ENCODE measurements around the gene LUC7L2.
"Not testable (repeated sequence)": the region's sequence is repeated elsewhere in the genome, so short reads cannot be mapped to it uniquely, and the experiment has no call there.

LUC7L2 gene

DNA sequence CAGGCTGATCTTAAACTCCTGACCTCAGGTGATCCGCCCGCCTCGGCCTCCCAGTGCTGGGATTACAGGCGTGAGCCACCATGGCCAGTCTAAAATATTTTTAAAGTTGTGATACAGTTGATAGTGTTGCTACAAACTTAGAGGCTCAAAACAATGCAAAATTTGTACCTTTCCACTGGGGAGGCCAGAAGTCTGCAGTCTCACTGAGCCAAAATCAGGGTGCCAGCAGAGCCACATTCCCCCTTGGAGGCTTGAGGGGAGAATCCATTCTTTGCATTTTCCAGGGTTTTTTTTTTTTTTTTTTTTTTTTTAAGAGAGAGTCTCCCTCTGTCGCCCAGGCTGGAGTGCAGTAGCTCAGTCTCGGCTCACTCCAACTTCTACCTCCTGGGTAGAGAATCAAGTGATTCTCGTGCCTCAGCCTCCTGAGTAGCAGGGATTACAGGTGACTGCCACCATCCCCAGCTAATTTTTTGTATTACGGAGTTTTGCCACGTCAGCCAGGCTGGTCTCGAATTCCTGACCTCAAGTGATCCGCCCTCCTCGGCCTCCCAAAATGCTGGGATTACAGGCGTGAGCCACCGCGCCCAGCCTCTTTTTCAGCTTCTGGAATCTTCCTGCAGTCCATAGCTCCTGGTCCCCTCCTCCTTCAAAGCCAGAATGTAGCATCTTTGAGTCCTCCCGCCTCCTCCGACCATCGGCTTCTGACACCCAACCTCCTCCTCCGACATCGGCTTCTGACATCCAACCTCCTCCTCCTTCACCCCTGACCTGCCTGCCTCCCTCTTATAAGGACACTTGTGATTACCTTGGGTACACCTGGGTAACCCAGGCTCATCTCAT is 86.6 kb downstream of the LUC7L2 start:
- DNase-seq (ENCODE audit: low read depth in 3 of 3): no peak

DNA sequence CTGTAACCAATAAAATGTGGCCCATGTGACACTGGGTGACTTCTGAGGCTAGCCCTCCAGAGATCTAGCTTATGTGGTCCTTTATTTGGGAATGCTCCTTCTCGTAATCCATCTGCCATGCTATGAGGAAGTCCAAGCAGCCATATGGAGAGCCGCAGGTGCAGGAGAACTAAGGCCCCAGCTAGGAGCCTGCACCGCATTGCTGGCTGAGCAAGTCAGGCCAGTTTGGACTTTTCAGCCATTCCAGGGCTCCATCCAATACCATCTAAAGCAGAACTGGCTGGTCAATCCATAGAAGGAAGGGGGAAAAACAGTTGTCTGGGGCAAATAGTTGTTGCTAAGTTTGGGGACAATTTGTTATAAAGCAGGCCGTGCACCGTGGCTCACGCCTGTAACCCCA is 91.2 kb downstream of the LUC7L2 start:
- DNase-seq (ENCODE audit: low read depth in 3 of 3): no peak

DNA sequence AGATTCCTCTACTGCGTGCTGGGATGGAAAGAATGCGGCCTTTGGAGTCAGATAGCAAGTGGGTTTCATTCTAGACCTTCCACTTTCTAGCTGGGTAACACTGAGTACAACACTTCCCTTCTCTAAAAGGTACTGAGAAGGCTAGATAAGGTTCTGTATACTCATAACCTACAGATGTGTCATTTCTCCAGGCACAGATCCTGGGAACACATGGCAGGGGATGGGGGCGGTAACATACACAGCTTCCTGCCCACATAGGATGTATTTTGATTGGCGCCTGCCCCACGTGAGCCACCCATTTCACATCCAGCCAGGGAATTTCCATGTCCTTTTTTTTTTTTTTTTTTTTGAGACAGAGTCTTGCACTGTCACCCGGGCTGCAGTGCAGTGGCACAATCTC is 91.9 kb downstream of the LUC7L2 start:
- DNase-seq (ENCODE audit: low read depth in 3 of 3): no peak

DNA sequence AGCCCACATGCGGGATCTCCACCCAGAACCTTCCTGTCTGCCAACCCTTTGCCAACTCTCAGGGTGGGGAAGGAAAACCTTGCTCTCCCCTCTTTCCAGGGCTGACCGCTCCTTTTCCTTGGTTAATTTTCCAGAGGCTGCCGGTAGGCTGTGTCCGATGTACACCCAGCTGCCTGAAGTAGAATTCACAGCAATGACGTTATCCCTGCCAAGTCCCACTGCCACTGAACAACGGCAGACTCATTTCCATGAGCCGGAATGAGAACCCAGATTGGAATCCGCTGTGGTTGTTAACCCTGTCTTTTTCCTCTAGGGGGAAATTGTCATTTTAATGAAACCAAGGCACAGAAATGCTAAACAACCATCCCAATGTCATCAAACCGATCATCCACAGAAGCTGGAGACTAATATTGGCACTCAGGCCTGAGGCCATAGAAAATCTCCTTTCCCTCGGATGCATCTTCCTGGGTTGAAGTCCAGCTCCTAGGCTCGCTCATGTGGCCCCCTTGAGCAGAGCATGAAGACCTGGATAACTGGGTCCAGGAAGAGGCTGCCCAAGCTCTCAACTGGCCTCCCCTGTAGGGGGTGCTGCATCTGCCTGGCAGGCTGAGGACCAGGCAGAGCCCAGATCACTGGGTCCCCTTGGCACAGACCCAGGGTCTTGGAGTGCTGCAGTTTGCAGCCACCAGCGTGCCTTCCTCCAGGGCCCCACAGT is 93.4 kb downstream of the LUC7L2 start:
- DNase-seq (ENCODE audit: low read depth in 3 of 3): no peak

DNA sequence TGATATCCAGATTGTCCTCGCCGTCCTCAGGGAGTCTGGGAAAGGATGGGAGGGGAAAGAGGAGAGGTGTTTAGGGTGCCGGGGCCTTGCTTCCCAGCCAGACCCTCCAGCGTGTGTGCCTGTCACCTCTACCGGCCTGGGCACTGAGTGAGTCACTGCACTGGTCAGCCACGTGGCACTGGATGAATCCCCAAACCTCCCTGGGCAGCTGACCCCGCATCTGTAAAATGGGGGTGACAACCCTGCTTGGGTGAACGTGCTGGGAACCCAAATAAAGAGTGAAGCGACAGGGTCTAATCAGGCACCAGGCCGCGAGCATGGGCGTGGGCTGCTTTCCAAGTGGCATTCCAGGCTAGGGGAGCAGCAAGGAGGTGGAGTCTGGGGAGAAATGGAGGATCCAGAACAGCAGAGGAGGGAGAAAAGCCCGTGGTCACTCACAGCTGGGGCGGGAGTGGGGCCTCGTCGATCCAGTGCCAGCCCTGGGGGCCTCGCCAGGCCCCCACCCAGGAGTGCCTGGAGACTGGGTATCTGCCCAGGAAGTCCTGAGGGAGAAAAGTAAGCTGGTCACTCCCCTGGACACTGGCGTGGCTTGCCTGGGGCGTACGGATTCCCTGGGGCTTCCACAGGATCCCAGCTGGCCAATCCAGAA is 94.1 kb downstream of the LUC7L2 start:
- DNase-seq (ENCODE audit: low read depth in 3 of 3): no peak

DNA sequence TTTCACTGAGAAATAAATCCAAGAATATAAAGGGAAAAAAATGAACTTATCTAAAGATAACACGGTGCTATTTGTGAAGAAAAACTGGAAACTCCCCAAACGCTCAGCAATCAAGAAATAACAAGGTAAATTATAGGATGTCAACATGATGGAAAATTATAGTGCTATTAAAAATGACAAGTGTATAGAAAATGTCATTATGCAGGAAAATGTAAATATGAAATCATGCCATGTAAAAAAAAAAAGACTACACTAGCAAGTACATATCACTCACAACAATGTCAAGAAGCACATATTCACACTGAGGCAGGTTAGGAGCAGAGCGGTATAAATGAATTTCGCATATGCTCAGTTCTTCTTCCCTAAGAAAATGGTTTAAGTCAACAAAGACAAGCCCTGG is 96.1 kb downstream of the LUC7L2 start:
- no peak for DNase-seq (ENCODE audit: low read depth in 3 of 3)

DNA sequence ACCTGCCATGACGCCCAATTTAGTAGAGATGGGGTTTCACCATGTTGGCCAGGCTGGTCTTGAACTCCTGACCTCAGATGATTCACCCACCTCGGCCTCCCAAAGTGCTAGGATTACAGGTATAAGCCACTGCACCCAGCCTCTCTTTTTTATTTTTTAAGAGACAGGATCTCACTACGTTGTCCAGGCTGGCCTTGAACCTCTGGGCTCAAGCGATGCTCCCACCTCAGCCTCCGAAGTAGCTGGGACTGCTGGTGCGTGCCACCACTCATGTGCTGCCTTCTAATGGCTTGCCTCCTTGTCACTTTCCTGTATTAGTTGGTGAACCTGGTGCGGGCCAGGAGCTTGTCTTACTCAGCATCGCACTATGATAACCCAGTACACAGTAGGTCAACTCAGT is 96.8 kb downstream of the LUC7L2 start:
- no peak for DNase-seq (ENCODE audit: low read depth in 3 of 3)

DNA sequence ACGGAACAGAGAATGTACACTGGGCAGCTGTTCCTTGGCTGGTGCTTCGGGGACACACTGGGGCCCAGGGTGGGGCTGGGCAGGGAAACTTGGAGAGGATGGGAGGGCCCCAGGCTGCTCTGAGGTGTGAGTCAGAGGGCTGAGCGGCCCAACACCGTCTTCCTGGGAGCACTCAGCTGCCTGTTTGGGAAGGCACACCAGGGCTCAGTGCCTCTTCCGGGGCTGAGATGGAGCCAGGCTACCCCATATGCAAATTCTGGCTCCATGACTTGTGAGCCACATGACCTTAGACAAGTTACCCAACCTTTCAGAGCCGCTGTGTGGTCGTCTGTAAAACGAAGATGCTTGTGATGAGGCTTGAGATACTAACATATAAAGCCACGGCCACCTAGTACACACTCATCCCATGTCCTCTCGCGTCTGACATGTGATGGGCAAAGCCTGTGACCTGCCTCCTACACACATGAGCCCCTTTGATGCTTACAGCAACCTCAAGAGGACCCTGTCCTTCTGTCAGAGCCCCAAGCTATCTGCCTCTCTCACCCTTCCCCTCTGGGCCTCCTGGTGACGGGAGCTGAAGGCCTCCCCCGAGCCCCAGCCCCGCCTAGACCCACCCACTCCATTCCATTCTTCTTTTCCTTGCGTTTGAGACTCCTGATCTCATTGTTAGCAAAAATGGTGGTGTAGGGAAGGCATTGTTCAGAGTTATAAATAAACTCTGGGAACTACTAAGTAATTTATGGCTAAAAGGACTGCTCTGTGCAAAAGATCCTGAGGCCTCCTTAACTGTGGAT is 97.7 kb downstream of the LUC7L2 start:
- no peak for DNase-seq (ENCODE audit: low read depth in 3 of 3)

DNA sequence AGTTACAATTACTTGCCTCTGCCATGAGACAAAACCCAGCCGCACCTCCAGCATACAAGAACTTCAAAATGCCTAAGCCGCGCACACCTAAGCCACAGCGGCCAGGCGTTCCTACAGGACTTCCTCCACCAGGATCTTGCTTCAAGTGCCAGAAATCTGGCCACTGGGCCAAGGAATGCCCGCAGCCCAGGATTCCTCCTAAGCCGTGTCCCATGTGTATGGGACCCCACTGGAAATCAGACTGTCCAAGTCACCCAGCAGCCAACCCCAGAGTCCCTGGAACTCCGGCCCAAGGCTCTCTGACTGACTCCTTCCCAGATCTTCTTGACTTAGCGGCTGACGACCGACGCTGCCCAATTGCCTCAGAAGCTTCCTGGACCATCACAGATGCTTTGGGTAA is 103.7 kb downstream of the LUC7L2 start:
- DNase-seq (ENCODE audit: low read depth in 3 of 3): not testable (repeated sequence)

DNA sequence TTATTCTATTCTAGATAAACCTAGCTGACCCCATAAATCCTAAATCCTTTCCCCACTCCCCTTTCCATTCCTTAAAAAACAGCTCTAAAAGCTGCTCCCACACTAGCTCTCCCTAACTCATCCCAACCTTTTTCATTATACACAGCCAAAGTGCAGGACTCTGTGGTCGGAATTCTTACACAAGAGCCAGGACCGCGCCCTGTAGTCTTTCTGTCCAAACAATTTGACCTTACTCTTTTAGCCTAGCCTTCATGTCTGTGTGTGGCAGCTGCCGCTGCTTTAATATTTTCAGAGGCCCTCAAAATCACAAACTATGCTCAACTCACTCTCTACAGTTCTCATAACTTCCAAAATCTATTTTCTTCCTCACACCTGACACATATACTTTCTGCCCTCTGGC is 104.8 kb downstream of the LUC7L2 start:
- DNase-seq (ENCODE audit: low read depth in 3 of 3): not testable (repeated sequence)

DNA sequence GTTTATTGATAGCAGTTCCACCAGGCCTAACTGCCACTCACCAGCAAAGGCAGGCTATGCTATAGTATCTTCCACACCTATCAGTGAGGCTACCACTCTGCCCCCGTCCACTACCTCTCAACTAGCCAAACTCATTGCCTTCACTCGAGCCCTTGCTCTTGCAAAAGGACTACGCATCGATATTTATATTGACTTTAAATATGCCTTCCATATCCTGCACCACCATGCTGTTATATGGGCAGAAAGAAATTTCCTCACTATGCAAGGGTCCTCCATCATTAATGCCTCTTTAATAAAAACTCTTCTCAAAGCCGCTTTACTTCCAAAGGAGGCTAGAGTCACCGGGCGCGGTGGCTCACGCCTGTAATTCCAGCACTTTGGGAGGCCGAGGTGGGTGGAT is 105.4 kb downstream of the LUC7L2 start:
- DNase-seq (ENCODE audit: low read depth in 3 of 3): not testable (repeated sequence)

DNA sequence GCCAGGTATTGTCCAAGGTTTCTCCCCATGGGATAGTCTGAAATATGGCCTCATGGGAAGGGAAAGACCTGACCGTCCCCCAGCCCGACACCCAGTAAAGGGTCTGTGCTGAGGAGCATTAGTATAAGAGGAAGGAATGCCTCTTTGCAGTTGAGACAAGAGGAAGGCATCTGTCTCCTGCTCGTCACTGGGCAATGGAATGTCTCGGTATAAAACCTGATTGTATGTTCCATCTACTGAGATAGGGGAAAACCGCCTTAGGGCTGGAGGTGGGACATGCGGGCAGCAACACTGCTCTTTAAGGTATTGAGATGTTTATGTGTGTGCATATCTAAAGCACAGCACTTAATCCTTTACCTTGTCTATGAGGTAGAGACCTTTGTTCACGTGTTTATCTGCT is 108.0 kb downstream of the LUC7L2 start:
- DNase-seq (ENCODE audit: low read depth in 3 of 3): not testable (repeated sequence)

DNA sequence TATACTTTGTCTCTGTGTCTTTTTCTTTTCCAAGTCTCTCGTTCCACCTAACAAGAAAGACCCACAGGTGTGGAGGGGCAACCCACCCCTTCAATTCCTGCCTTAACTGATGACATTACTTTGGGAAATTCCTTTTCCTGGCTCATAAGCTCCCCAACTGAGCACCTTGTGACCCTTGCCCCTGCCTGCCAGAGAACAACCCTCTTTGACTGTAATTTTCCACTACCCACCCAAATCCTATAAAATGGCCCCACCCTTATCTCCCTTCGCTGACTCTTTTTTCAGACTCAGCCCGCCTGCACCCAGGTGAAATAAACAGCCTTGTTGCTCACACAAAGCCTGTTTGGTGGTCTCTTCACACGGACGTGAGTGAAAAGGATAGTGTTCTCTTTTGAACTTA is 108.6 kb downstream of the LUC7L2 start:
- not testable (repeated sequence) for DNase-seq (ENCODE audit: low read depth in 3 of 3)

DNA sequence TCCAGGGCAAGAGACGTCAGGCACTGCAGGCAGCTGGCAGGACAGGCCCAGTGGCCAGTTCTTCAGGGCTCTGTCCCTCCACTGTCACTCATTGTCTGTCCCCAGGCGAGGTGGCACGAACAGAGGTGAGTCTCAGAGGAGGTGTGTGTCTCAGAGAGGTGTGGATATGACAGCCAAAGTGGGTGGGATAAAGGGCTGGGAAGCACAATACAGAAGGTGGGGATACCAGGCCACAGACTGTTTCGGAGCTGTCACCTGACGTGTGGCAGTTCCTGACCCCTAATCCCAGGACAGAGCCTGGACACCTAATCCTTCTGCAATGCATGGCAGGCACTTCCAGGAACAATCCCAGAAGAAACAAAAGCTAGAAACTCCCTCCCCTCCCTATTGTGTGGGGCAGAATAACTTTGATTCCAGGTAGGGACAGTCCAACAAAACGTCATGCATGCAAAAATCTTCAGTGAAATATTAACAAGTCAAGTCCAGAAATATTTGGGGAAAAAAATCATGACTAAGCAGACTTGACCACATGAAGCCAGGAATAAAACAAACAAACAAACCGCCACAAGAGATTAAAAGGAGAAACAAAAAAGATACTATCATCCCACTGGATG is 112.2 kb downstream of the LUC7L2 start:
- DNase-seq (ENCODE audit: low read depth in 3 of 3): no peak
